ENCODE results near the gene KCNC3.

DNA sequence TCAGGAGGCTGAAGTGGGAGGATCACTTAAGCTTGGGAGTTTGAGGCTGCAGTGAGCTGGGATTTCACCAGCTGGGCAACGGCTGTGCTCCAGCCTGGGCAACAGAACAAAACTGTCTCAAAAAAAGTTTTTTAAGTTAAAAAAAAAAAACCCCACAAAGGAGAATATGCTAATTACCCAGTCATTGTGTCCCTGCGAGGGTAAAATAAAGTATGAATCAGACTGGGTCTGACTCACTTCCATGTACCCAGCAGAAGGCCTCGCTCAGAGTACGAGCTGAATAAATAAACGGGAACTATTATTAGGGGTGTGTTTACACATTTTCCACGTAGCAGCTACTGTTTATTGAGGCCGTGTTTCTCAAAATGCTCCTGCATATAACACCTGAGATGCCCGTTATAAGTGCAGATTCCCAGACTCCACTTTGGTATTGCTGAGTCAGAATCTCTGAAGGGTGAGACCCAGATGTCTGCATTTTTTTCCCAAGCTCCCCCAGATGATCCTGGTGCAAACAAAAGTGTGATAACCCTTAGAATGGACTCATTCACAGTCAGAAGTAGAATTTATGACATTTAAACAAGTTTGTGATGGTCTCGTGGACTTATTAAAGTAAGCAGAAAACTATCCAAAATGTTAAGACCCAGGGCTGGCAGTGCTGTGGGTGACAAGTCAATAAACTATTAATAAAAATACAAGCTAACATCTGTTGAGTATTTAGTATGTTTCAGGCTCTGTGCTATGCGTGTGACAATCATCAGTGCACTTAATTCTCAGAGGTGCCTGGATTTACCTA, 28.2 kb downstream of the KCNC3 start:
- TF ChIP-seq, protein P1, sequence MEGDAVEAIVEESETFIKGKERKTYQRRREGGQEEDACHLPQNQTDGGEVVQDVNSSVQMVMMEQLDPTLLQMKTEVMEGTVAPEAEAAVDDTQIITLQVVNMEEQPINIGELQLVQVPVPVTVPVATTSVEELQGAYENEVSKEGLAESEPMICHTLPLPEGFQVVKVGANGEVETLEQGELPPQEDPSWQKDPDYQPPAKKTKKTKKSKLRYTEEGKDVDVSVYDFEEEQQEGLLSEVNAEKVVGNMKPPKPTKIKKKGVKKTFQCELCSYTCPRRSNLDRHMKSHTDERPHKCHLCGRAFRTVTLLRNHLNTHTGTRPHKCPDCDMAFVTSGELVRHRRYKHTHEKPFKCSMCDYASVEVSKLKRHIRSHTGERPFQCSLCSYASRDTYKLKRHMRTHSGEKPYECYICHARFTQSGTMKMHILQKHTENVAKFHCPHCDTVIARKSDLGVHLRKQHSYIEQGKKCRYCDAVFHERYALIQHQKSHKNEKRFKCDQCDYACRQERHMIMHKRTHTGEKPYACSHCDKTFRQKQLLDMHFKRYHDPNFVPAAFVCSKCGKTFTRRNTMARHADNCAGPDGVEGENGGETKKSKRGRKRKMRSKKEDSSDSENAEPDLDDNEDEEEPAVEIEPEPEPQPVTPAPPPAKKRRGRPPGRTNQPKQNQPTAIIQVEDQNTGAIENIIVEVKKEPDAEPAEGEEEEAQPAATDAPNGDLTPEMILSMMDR (IDR thresholded peaks at IDR 0.05; ENCODE audit: low read depth, low read length, poor library complexity, severe bottlenecking): no peak
- TF ChIP-seq EZH2phosphoT487 (IDR thresholded peaks at IDR 0.05; ENCODE audit: borderline replicate concordance, low read length): no peak

Data from DOHH2 (cell line).